ENCODE data around the gene COL4A5.

- TF ChIP-seq CTCF (IDR thresholded peaks at IDR 0.05; ENCODE audit: low read length) = no peak
- TF ChIP-seq EZH2 (IDR thresholded peaks at IDR 0.05; ENCODE audit: borderline replicate concordance, low read length) = no peak
These were observed 150.9 kb downstream of the COL4A5 start for GRCh38 chrX:108590496-108590895.
